H1 (cell line): ENCODE results near the gene PHKA2. TPM values are rescaled to one million over a fixed set of nuclear protein-coding genes. Genes with fewer than 3 reads are reported as not detected.
A peak's percentile ranks its signal among the peaks of the same experiment; 100 is the strongest.

Experiments
- CTCF ChIA-PET: fragments of 300-600 bp; sonication (Branson Sonifier 250); formaldehyde crosslinking; loops from one replicate; lab custom pipeline; 2021; ENCODE audit not compliant: partially characterized antibody; lab: Charles Lee
- POLR2A ChIA-PET: fragments of 300-600 bp; sonication (Branson Sonifier 250); formaldehyde crosslinking; loops from one replicate; lab custom pipeline; 2021; ENCODE audit warnings: inconsistent platforms; ENCODE audit not compliant: partially characterized antibody; lab: Charles Lee
- DNase-seq, 2 experiments: peaks; one replicate each; pipeline versions ENCODE4 v3.0.0 to v3.0.0-alpha.2; 2010 to 2022; ENCODE audit warnings: low spot score in 2 of 2, low read depth in 1 of 2, mixed read lengths in 1 of 2
- FAIRE-seq: peaks from 2 replicates; lab custom pipeline; 2011; peaks lifted over from hg19 to GRCh38; lab: Jason Lieb, UNC
- H2AFZ ChIP-seq: 2 replicates; pipeline ENCODE4 v1.8.1; 2012; ENCODE audit warnings: low read length, inconsistent platforms
- H2AK5ac ChIP-seq: 2 replicates; pipeline ENCODE4 v1.6.1; 2013; ENCODE audit warnings: low read depth, low read length
- H2BK120ac ChIP-seq: replicated peaks from 2 replicates; pipeline ENCODE3; 2013; ENCODE audit warnings: low read depth, low read length, inconsistent platforms
- H2BK12ac ChIP-seq: 2 replicates; pipeline ENCODE4 v1.6.1; 2013; ENCODE audit warnings: low read depth, low read length
- H2BK15ac ChIP-seq: 2 replicates; pipeline ENCODE4 v1.6.1; 2013; ENCODE audit warnings: low read length
- H2BK20ac ChIP-seq: 2 replicates; pipeline ENCODE4 v1.6.1; 2013; ENCODE audit warnings: low read length
- H2BK5ac ChIP-seq: 2 replicates; pipeline ENCODE4 v1.6.1; 2013; ENCODE audit warnings: low read depth, low read length
- H3K14ac ChIP-seq: 2 replicates; pipeline ENCODE4 v1.6.1; 2013; ENCODE audit warnings: inconsistent platforms; ENCODE audit not compliant: insufficient read length
- H3K18ac ChIP-seq: 2 replicates; pipeline ENCODE4 v1.6.1; 2013; ENCODE audit warnings: low read length; ENCODE audit errors: extremely low read depth
- H3K23ac ChIP-seq: 2 replicates; pipeline ENCODE4 v1.6.1; 2013; ENCODE audit warnings: inconsistent platforms; ENCODE audit not compliant: insufficient read length
- H3K23me2 ChIP-seq: 2 replicates; pipeline ENCODE4 v1.6.1; 2013; ENCODE audit warnings: low read depth, low read length
- H3K27ac ChIP-seq: 2 replicates; pipeline ENCODE4 v1.6.1; 2011; ENCODE audit warnings: low read depth, low read length, inconsistent platforms
- H3K27me3 ChIP-seq, 4 experiments: replicated peaks in 1 of 4; 1 replicate in 1 of 4; 2 replicates in 3 of 4; pipeline versions ENCODE4 v1.6.1 to v1.8.1; 2011 to 2013; ENCODE audit warnings: low read length in 3 of 4, mild to moderate bottlenecking in 3 of 4, inconsistent platforms in 2 of 4, mixed read lengths in 2 of 4, moderate library complexity in 1 of 4; ENCODE audit not compliant: control insufficient read depth in 3 of 4, insufficient read depth in 3 of 4; ENCODE audit errors: extremely low read depth in 1 of 4
- H3K36me3 ChIP-seq, 4 experiments: 2 replicates each; pipeline versions ENCODE4 v1.6.1 to v1.8.1; 2011 to 2013; ENCODE audit warnings: mild to moderate bottlenecking in 4 of 4, low read length in 3 of 4, moderate library complexity in 2 of 4, control low read depth in 1 of 4, inconsistent platforms in 1 of 4; ENCODE audit not compliant: insufficient read depth in 4 of 4, control insufficient read depth in 2 of 4
- H3K4ac ChIP-seq: replicated peaks from 2 replicates; pipeline ENCODE3; 2013; ENCODE audit warnings: low read length, low read depth, mixed read lengths, inconsistent platforms; ENCODE audit not compliant: insufficient read length
- H3K4me1 ChIP-seq, 4 experiments: replicated peaks in 1 of 4; 1 replicate in 1 of 4; 2 replicates in 3 of 4; pipeline versions ENCODE4 v1.6.1 to v1.8.1; 2011 to 2013; ENCODE audit warnings: low read length in 3 of 4, inconsistent platforms in 2 of 4, mixed read lengths in 1 of 4; ENCODE audit not compliant: insufficient read depth in 4 of 4, control insufficient read depth in 3 of 4
- H3K4me2 ChIP-seq, 2 experiments: 2 replicates each; pipeline versions ENCODE4 v1.6.1 to v1.8.1; 2011 to 2013; ENCODE audit warnings: low read depth in 2 of 2, low read length in 2 of 2, control low read depth in 1 of 2, inconsistent platforms in 1 of 2, mild to moderate bottlenecking in 1 of 2; ENCODE audit not compliant: insufficient read depth in 1 of 2
- H3K4me3 ChIP-seq, 4 experiments: fragments of 200-600, 300-600 bp in 1 of 4; sonication (generic), shearing (Covaris generic), sonication (Bioruptor Twin) in 1 of 4; 2 replicates each; pipeline versions ENCODE4 v1.5.1 to v1.8.1; 2011 to 2016; ENCODE audit warnings: low read length in 4 of 4, low read depth in 3 of 4, control low read depth in 2 of 4, inconsistent platforms in 2 of 4, mild to moderate bottlenecking in 2 of 4, mixed read lengths in 1 of 4, moderate library complexity in 1 of 4; ENCODE audit not compliant: insufficient read depth in 2 of 4; ENCODE audit errors: extremely low read depth in 1 of 4
- H3K56ac ChIP-seq: replicated peaks from 2 replicates; pipeline ENCODE3; 2013; ENCODE audit warnings: low read depth, mild to moderate bottlenecking, mixed read lengths, low read length, inconsistent platforms; ENCODE audit not compliant: insufficient read length
- H3K79me1 ChIP-seq: 2 replicates; pipeline ENCODE4 v1.6.1; 2013; ENCODE audit warnings: low read depth, low read length, control low read depth
- H3K79me2 ChIP-seq, 2 experiments: 2 replicates each; pipeline versions ENCODE4 v1.6.1 to v1.8.1; 2012 to 2013; ENCODE audit warnings: low read length in 2 of 2, mild to moderate bottlenecking in 2 of 2, inconsistent platforms in 1 of 2; ENCODE audit not compliant: insufficient read depth in 2 of 2, control insufficient read depth in 1 of 2
- H3K9ac ChIP-seq, 4 experiments: replicated peaks in 1 of 4; 1 replicate in 1 of 4; 2 replicates in 3 of 4; pipeline versions ENCODE4 v1.6.1 to v1.8.1; 2011 to 2013; ENCODE audit warnings: low read depth in 3 of 4, low read length in 3 of 4, control low read depth in 2 of 4, mild to moderate bottlenecking in 2 of 4, moderate library complexity in 2 of 4, inconsistent platforms in 1 of 4; ENCODE audit errors: extremely low read depth in 1 of 4
- H3K9me3 ChIP-seq, 2 experiments: 2 replicates each; pipeline versions ENCODE4 v1.6.1 to v1.8.1; 2012 to 2013; ENCODE audit warnings: mild to moderate bottlenecking in 2 of 2, moderate library complexity in 2 of 2, control low read depth in 1 of 2, inconsistent platforms in 1 of 2, low read depth in 1 of 2, low read length in 1 of 2, mixed read lengths in 1 of 2; ENCODE audit not compliant: insufficient read depth in 2 of 2
- H4K20me1 ChIP-seq, 2 experiments: replicated peaks in 1 of 2; 2 replicates each; pipeline versions ENCODE3 to v1.8.1; 2011 to 2013; ENCODE audit warnings: inconsistent platforms in 2 of 2, low read length in 2 of 2, mild to moderate bottlenecking in 1 of 2; ENCODE audit not compliant: insufficient read depth in 2 of 2, control insufficient read depth in 1 of 2
- H4K5ac ChIP-seq: 2 replicates; pipeline ENCODE4 v1.6.1; 2013; ENCODE audit warnings: low read length, low read depth, mixed read lengths, inconsistent platforms; ENCODE audit not compliant: insufficient read length
- H4K8ac ChIP-seq: 2 replicates; pipeline ENCODE4 v1.8.0; 2013; ENCODE audit warnings: mild to moderate bottlenecking, moderate library complexity, low read length, inconsistent platforms; ENCODE audit not compliant: insufficient read depth; ENCODE audit errors: extremely low read depth
- H4K91ac ChIP-seq: replicated peaks from 2 replicates; pipeline ENCODE3; 2013; ENCODE audit warnings: low read length, mixed read lengths, inconsistent platforms; ENCODE audit not compliant: insufficient read length
- CHD1 ChIP-seq: IDR thresholded peaks from 2 replicates; pipeline ENCODE4 v1.6.1; 2012; ENCODE audit warnings: low read depth, low read length, improper control_type of control experiment
- CREB1 ChIP-seq: IDR thresholded peaks from 2 replicates; pipeline ENCODE4 v1.6.1; 2012; ENCODE audit warnings: inconsistent platforms
- KDM5A ChIP-seq: fragments of 200-600 bp; IDR thresholded peaks from 2 replicates; pipeline ENCODE4 v1.7.1; 2012; ENCODE audit warnings: mild to moderate bottlenecking, low read length, inconsistent platforms, mixed read lengths
- NANOG ChIP-seq: IDR thresholded peaks from 2 replicates; pipeline ENCODE4 v1.6.1; 2011; ENCODE audit warnings: low read length, low read depth, mild to moderate bottlenecking, inconsistent platforms; ENCODE audit not compliant: insufficient read depth, poor library complexity, severe bottlenecking
- NRF1 ChIP-seq: IDR thresholded peaks from 2 replicates; pipeline ENCODE4 v1.6.1; 2011; ENCODE audit warnings: mild to moderate bottlenecking, low read depth, low read length, improper control_type of control experiment
- POLR2A ChIP-seq, 2 experiments: IDR thresholded peaks; 1 replicate in 1 of 2; 2 replicates in 1 of 2; pipeline ENCODE4 v1.6.1; 2011; ENCODE audit warnings: low read depth in 2 of 2, low read length in 2 of 2, mild to moderate bottlenecking in 2 of 2; ENCODE audit errors: control extremely low read depth in 1 of 2
- POU5F1 ChIP-seq: IDR thresholded peaks from 2 replicates; pipeline ENCODE4 v1.6.1; 2011; ENCODE audit warnings: low read depth, mild to moderate bottlenecking, low read length, moderate library complexity
- RBBP5 ChIP-seq: IDR thresholded peaks from 2 replicates; pipeline ENCODE4 v1.7.1; 2012; ENCODE audit warnings: low read depth, mild to moderate bottlenecking, inconsistent platforms, low read length, moderate library complexity, borderline replicate concordance
- RFX5 ChIP-seq: IDR thresholded peaks from 2 replicates; pipeline ENCODE4 v1.6.1; 2011; ENCODE audit warnings: low read depth, low read length, improper control_type of control experiment, borderline replicate concordance
- RNF2 ChIP-seq: fragments of 200-900, 300-1000 bp; sonication (generic); IDR thresholded peaks from 2 replicates; pipeline ENCODE4 v1.7.1; 2016; ENCODE audit warnings: borderline replicate concordance, low read depth, mild to moderate bottlenecking, antibody characterized with exemption, low read length; ENCODE audit not compliant: poor library complexity, severe bottlenecking; ENCODE audit errors: missing control alignments
- YY1 ChIP-seq: IDR thresholded peaks from 2 replicates; pipeline ENCODE4 v1.6.1; 2011; ENCODE audit warnings: low read depth, mild to moderate bottlenecking, low read length
- WGBS, 2 experiments: shearing (Covaris generic) in 1 of 2; methylation state at CpG; one replicate each; pipeline versions ENCODE4 v1.1.6 to v1.1.7; 2013 to 2015; ENCODE audit warnings: low lambda C conversion rate in 2 of 2, mixed read lengths in 2 of 2, inconsistent platforms in 1 of 2, low coverage in 1 of 2, missing lambda C conversion rate in 1 of 2; ENCODE audit not compliant: insufficient replicate concordance in 2 of 2, insufficient coverage in 1 of 2, insufficient read length in 1 of 2; ENCODE audit errors: extremely low coverage in 1 of 2, missing lambda C conversion rate in 1 of 2; 5-methylcytosine and 5-hydroxymethylcytosine counted together
- polyA plus RNA-seq, 7 experiments: library from polyadenylated mRNA; depleted of rRNA in 3 of 7; stranded (reverse) in 5 of 7; unstranded in 2 of 7; fragments of >200 nt in 5 of 7; fragments of 200-250 nt in 2 of 7; gene quantifications; 1 replicate in 5 of 7; 2 replicates in 1 of 7; 4 replicates in 1 of 7; pipeline versions ENCODE4 v1.2.1 to v1.2.3, GENCODE V29; 2011 to 2013; ENCODE audit warnings: missing spikeins in 2 of 7, mixed read lengths in 2 of 7
- total RNA-seq: library from RNA; stranded (reverse); fragmentation: NEBNext Ultra II Directional; extraction: Animal tissue kit (Norgen Biotek cat#: 25700); gene quantifications from 2 replicates; pipeline ENCODE4 v1.2.1, GENCODE V29; 2021
- TF ChIP-seq, protein P1 (sequence below): IDR thresholded peaks from 2 replicates; pipeline ENCODE4 v1.6.1; 2012; ENCODE audit warnings: inconsistent platforms
- TF ChIP-seq, protein P2 (sequence below): IDR thresholded peaks from 2 replicates; pipeline ENCODE4 v1.6.1; 2011; ENCODE audit warnings: low read depth, mild to moderate bottlenecking, low read length; ENCODE audit not compliant: insufficient read depth

Gene PHKA2
- total and polyA plus RNA-seq, 2 of the 8 experiments (the other 6 are each of a cell fraction or from before 2014, with no cell fraction given), result 28.1 to 35.8 TPM

DNA sequence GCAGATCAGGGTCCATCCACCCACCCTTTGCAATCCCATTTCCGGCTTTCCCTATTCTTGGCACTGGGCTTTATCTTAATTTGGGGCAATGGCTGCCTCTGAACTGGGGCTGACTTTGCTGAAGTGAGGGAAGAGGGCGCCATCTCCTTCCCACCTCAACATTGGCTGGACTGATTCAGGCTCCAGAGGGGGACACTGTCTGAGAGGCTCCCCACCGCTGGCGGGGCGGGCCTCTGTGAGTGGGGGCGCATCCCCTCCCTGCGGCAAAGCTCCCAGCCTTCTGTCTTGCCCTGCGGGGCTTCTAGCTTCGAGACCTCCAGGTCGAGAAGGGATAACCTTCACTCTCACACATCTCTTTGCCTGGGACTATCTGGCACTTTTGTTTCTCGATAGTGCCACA lies 85.8 kb downstream of the PHKA2 start:
- CTCF ChIA-PET, result interaction anchor here (0.9 to 1.2 kb wide), 7 partner anchors 9 to 511 kb away, joined by 3 to 5 read pairs (median 3); no protein-coding TSS in a partner anchor
- Histone ChIP-seq H4K20me1 (no peaks in the 10 kb centered on the region), H3K4me1 (no peaks in the 10 kb centered on the region), H3K56ac (no peak overlapping the region), H3K9ac (no peak overlapping the region), H3K36me3 (peaks cover 0 to 3% (median 1%) of the 10 kb centered on the region in 4 experiments; a peak in 5 of 8 replicates), H4K91ac (no peak overlapping the region), H3K4me2 (no peak overlapping the region), H3K27me3 (no peaks in the 10 kb centered on the region), H2BK12ac (no peak overlapping the region), H3K79me2 (no peaks in the 10 kb centered on the region), H3K9me3 (no peaks in the 10 kb centered on the region), H3K4me3 (no peak overlapping the region), H2BK20ac (no peak overlapping the region), H2BK15ac (no peak overlapping the region), H3K27ac (no peak overlapping the region), H3K18ac (no peak overlapping the region), H2AK5ac (no peak overlapping the region), H4K8ac (0 out of 2 replicates have a peak overlapping the region, but pooled peaks have one; percentile 51), H3K23me2 (no peaks in the 10 kb centered on the region), H3K4ac (no peak overlapping the region), H3K23ac (no peak overlapping the region), H3K79me1 (no peaks in the 10 kb centered on the region), H3K14ac (no peak overlapping the region), H2AFZ (no peak overlapping the region), H4K5ac (no peak overlapping the region), H2BK5ac (no peak overlapping the region), H2BK120ac (no peak overlapping the region)
- DNase-seq (no peak), FAIRE-seq (no peak)
- POLR2A ChIA-PET, result no interaction called here
- 86% methylated on average over 11 of the region's 11 CpGs; no CpG with 5 or more reads in 1 of the 2 experiments for WGBS, 2 experiments
- TF ChIP-seq YY1 (no peak), RNF2 (no peak), POU5F1 (no peak), KDM5A (no peak), NRF1 (no peak), CREB1 (no peak), POLR2A (IDR thresholded peaks at IDR 0.05; ENCODE audit: control extremely low read depth in 1 of 2, low read depth in 2 of 2, low read length in 2 of 2) (no peak), CHD1 (no peak), NANOG (no peak), RBBP5 (no peak), RFX5 (no peak)
- TF ChIP-seq, protein P1, sequence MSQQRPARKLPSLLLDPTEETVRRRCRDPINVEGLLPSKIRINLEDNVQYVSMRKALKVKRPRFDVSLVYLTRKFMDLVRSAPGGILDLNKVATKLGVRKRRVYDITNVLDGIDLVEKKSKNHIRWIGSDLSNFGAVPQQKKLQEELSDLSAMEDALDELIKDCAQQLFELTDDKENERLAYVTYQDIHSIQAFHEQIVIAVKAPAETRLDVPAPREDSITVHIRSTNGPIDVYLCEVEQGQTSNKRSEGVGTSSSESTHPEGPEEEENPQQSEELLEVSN, result no peak
- TF ChIP-seq, protein P2, sequence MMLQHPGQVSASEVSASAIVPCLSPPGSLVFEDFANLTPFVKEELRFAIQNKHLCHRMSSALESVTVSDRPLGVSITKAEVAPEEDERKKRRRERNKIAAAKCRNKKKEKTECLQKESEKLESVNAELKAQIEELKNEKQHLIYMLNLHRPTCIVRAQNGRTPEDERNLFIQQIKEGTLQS, result no peak
